Loucy (cell line): ENCODE data around the gene TNS3.
"Not testable (repeated sequence)": the region's sequence is repeated elsewhere in the genome, so short reads cannot be mapped to it uniquely, and the experiment has no call there.

Experiments
- H2AFZ ChIP-seq: fragments of 200-600 bp; sonication (generic); 2 replicates; pipeline ENCODE4 v1.6.0; 2016; ENCODE audit warnings: antibody characterized with exemption, mild to moderate bottlenecking, low read length, moderate library complexity
- H3F3A ChIP-seq: fragments of 200-600 bp; 2 replicates; pipeline ENCODE4 v1.6.0; 2016; ENCODE audit warnings: antibody characterized with exemption, low read depth, mild to moderate bottlenecking
- H3K27me3 ChIP-seq: fragments of 200-600 bp; sonication (generic); 2 replicates; pipeline ENCODE4 v1.6.1; 2014; ENCODE audit warnings: low read length, mild to moderate bottlenecking; ENCODE audit not compliant: insufficient read depth, poor library complexity, severe bottlenecking
- H3K36me3 ChIP-seq: fragments of 200-600 bp; sonication (generic); 2 replicates; pipeline ENCODE4 v1.6.1; 2016; ENCODE audit warnings: low read length; ENCODE audit not compliant: insufficient read depth
- H3K4me1 ChIP-seq: fragments of 200-600 bp; sonication (generic); 2 replicates; pipeline ENCODE4 v1.5.1; 2014; ENCODE audit warnings: low read length, mild to moderate bottlenecking; ENCODE audit not compliant: insufficient read depth, poor library complexity, severe bottlenecking
- H3K4me2 ChIP-seq: fragments of 200-600 bp; sonication (generic); 2 replicates; pipeline ENCODE4 v1.6.0; 2014; ENCODE audit warnings: antibody characterized with exemption, low read length, low read depth, mild to moderate bottlenecking; ENCODE audit not compliant: poor library complexity, severe bottlenecking
- H3K4me3 ChIP-seq: fragments of 200-600 bp; sonication (generic); 2 replicates; pipeline ENCODE4 v1.5.1; 2014; ENCODE audit warnings: low read length, mild to moderate bottlenecking, mixed read lengths; ENCODE audit not compliant: poor library complexity, severe bottlenecking
- H3K79me2 ChIP-seq: fragments of 200-600 bp; sonication (generic); 2 replicates; pipeline ENCODE4 v1.6.1; 2014; ENCODE audit warnings: low read length; ENCODE audit not compliant: insufficient read depth
- H3K9ac ChIP-seq: fragments of 200-600 bp; sonication (generic); 2 replicates; pipeline ENCODE4 v1.6.0; 2014; ENCODE audit warnings: mild to moderate bottlenecking, low read depth, low read length, moderate library complexity; ENCODE audit not compliant: poor library complexity, severe bottlenecking
- H3K9me2 ChIP-seq: fragments of 200-600 bp; sonication (generic); replicated peaks from 2 replicates; pipeline ENCODE4 v1.6.1; 2016; ENCODE audit warnings: low read depth, low read length, mixed read lengths
- H3K9me3 ChIP-seq: fragments of 200-600 bp; sonication (generic); 2 replicates; pipeline ENCODE4 v1.6.1; 2014; ENCODE audit warnings: mild to moderate bottlenecking, antibody characterized with exemption, low read length, low read depth; ENCODE audit not compliant: insufficient read depth
- H4K20me1 ChIP-seq: fragments of 200-600 bp; sonication (generic); 2 replicates; pipeline ENCODE4 v1.6.0; 2014; ENCODE audit warnings: antibody characterized with exemption, low read length, mild to moderate bottlenecking; ENCODE audit not compliant: insufficient read depth, poor library complexity, severe bottlenecking
- EZH2phosphoT487 ChIP-seq: fragments of 200-600 bp; IDR thresholded peaks from 2 replicates; pipeline ENCODE4 v1.6.1; 2018; ENCODE audit warnings: antibody characterized with exemption, mild to moderate bottlenecking, moderate library complexity, borderline replicate concordance
- TF ChIP-seq, protein P1 (sequence below): fragments of 200-600 bp; sonication (generic); conservative IDR thresholded peaks from 2 replicates; pipeline ENCODE4 v1.5.1; 2014; ENCODE audit warnings: mild to moderate bottlenecking, antibody characterized with exemption, low read length

Gene TNS3

DNA sequence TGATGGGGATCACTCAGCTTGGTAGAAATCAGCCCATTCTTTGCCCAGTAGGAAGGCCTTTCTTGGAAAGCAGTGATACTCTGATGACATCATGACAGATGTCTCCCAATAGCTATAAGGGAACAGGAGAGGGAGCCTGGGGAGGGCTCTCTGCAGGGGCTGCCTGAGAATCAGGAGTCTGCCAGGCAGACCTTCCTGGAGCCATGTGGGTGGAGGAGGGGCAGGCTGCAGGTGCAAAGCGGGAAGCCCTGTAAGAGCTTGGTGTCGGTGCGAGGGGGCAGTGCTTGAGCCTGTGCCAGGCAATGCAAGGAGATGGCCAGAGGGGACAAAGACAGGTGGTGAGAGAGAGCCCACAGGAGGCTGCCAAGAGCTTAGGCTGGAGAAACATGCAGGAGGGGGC is 5.0 kb upstream of the TNS3 start:
- Histone ChIP-seq H3K4me1 (no peaks in the 10 kb centered on the region), H3K4me3 (no peak overlapping the region), H3K79me2 (no peaks in the 10 kb centered on the region), H4K20me1 (no peaks in the 10 kb centered on the region), H3K9me2 (no peaks in the 10 kb centered on the region), H3F3A (no peaks in the 10 kb centered on the region), H3K4me2 (no peak overlapping the region), H3K36me3 (no peaks in the 10 kb centered on the region), H2AFZ (no peak overlapping the region), H3K9ac (no peak overlapping the region), H3K27me3 (no peaks in the 10 kb centered on the region), H3K9me3 (no peaks in the 10 kb centered on the region; the same call in 1 of the 2 replicates)
- TF ChIP-seq, protein P1, sequence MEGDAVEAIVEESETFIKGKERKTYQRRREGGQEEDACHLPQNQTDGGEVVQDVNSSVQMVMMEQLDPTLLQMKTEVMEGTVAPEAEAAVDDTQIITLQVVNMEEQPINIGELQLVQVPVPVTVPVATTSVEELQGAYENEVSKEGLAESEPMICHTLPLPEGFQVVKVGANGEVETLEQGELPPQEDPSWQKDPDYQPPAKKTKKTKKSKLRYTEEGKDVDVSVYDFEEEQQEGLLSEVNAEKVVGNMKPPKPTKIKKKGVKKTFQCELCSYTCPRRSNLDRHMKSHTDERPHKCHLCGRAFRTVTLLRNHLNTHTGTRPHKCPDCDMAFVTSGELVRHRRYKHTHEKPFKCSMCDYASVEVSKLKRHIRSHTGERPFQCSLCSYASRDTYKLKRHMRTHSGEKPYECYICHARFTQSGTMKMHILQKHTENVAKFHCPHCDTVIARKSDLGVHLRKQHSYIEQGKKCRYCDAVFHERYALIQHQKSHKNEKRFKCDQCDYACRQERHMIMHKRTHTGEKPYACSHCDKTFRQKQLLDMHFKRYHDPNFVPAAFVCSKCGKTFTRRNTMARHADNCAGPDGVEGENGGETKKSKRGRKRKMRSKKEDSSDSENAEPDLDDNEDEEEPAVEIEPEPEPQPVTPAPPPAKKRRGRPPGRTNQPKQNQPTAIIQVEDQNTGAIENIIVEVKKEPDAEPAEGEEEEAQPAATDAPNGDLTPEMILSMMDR: no peak
- no peak for TF ChIP-seq EZH2phosphoT487

DNA sequence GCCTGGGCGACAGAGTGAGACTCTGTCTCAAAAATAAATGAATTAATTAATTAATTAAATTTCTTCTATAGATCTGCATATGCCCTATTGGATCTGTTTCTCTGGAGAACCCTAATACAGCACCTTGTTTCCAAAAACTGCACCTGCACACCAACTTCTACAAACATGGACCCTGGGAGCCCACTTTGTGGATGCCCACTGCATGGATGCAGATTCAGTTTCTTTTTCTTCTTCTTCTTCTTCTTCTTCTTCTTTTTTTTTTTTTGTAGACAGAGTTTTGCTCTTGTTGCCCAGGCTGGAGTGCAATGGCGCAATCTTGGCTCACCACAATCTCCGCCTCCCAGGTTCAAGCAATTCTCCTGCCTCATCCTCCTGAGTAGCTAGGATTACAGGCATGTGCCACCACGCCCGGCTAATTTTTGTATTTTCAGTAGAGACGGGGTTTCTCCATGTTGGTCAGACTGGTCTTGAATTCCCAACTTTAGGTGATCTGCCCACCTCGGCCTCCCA is 4.3 kb upstream of the TNS3 start:
- H3K4me1 ChIP-seq, H3K36me3 ChIP-seq, H4K20me1 ChIP-seq, H3K4me3 ChIP-seq, H3K4me2 ChIP-seq, H3K79me2 ChIP-seq, H3K27me3 ChIP-seq, H2AFZ ChIP-seq, H3K9me2 ChIP-seq, H3K9ac ChIP-seq, H3K9me3 ChIP-seq, H3F3A ChIP-seq: not testable (repeated sequence)

DNA sequence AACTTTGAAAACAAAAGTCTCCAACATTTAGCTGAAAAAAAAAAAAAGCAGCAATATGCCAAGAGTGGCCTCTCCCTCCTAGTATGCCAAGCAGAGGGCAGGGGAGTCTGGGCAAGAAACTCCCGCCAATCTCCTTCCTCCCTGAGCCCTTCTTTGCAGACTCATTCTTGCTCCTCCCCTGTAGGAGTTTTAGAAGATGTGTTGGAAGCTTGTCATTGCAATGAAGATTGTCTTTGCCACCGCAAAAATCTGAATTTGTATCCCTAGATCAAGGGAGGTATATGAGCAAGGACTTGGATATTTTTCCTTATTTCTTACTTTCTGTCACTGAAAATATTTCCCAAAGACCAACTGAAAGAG is 2.6 kb upstream of the TNS3 start:
- Histone ChIP-seq H3K27me3 (no peaks in the 10 kb centered on the region), H3K4me1 (no peaks in the 10 kb centered on the region), H3K36me3 (no peaks in the 10 kb centered on the region), H3K9me2 (no peaks in the 10 kb centered on the region), H3K4me2 (no peak overlapping the region), H4K20me1 (no peaks in the 10 kb centered on the region), H3F3A (no peaks in the 10 kb centered on the region), H3K4me3 (no peak overlapping the region), H2AFZ (no peak overlapping the region), H3K9ac (no peak overlapping the region), H3K79me2 (no peaks in the 10 kb centered on the region), H3K9me3 (no peaks in the 10 kb centered on the region; the same call in 1 of the 2 replicates)
- no peak for TF ChIP-seq EZH2phosphoT487
- TF ChIP-seq, protein P1: no peak

DNA sequence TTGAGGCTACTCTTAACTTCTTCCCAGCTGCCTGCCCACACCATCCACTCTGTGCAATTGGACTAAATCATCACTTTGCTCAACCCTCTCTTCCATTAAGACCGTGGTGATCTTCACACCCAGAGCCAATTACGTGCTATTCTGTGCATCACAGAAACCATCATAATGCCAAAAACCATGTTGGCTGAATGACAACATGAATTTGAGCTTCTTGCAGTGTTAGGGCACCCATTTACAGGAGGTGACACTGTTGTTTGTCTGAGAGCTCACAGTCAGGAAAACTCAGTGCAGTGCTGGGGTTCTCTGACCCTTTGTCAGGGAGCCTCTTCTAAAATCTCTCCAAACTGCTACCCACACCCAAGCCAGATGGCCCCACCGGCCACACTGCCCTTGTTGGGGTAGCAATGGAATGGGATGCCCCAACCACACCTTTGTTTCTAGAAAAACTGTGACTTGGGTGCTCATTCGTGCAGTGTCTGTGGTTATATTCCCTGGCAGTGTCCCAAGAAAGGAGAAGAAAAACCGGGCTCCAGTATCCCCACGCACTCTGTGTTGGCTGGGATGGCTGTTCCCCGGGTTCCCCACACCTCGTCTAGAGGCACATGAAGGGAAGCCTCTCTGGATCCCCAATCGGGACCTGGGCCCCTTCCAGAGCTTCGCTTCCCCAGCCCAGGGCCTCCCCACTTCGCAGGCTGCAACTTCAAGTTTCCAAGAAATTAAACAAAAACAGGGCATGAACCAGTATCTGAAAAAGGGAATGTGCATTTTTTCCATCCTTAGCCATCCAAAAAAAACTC is 2.0 kb upstream of the TNS3 start:
- H3K4me3 ChIP-seq: no peak overlapping the region
- no peak overlapping the region for H3K4me2 ChIP-seq
- no peaks in the 10 kb centered on the region for H3K9me2 ChIP-seq
- H3K9ac ChIP-seq: no peak overlapping the region
- no peaks in the 10 kb centered on the region for H3K79me2 ChIP-seq
- TF ChIP-seq, protein P1: no peak
- TF ChIP-seq EZH2phosphoT487: no peak
- H4K20me1 ChIP-seq: no peaks in the 10 kb centered on the region
- H3F3A ChIP-seq: no peaks in the 10 kb centered on the region
- no peaks in the 10 kb centered on the region for H3K27me3 ChIP-seq
- no peaks in the 10 kb centered on the region; the same call in 1 of the 2 replicates for H3K9me3 ChIP-seq
- H3K36me3 ChIP-seq: no peaks in the 10 kb centered on the region
- no peaks in the 10 kb centered on the region for H3K4me1 ChIP-seq
- no peak overlapping the region for H2AFZ ChIP-seq
